ENCODE results near the gene SREBF2.

DNA sequence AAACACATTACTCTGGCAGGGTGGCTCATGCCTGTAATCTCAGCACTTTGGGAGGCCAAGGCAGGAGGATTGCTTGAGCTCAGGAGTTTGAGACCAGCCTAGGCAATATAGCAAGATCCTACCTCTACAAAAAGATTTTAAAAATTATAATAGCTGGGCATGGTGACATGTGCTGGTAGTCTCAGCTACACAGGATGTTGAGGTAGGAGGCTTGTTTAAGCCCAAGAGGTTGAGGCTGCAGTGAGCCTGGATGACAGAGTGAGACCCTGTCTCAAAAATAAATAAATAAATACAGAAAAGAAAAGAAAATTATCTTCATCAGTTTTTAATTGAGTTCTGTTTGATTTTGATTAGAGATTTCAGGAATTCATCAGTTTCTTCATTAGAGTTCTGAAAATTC lies 27.3 kb upstream of the SREBF2 start:
- TF ChIP-seq EZH2phosphoT487 (IDR thresholded peaks at IDR 0.05; ENCODE audit: borderline replicate concordance), result no peak
- TF ChIP-seq, protein P1, sequence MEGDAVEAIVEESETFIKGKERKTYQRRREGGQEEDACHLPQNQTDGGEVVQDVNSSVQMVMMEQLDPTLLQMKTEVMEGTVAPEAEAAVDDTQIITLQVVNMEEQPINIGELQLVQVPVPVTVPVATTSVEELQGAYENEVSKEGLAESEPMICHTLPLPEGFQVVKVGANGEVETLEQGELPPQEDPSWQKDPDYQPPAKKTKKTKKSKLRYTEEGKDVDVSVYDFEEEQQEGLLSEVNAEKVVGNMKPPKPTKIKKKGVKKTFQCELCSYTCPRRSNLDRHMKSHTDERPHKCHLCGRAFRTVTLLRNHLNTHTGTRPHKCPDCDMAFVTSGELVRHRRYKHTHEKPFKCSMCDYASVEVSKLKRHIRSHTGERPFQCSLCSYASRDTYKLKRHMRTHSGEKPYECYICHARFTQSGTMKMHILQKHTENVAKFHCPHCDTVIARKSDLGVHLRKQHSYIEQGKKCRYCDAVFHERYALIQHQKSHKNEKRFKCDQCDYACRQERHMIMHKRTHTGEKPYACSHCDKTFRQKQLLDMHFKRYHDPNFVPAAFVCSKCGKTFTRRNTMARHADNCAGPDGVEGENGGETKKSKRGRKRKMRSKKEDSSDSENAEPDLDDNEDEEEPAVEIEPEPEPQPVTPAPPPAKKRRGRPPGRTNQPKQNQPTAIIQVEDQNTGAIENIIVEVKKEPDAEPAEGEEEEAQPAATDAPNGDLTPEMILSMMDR (conservative IDR thresholded peaks at IDR 0.05; ENCODE audit: low read length), result no peak

Data from Loucy (cell line).